H1 (cell line): ENCODE data around the gene WIPI1. TPM values are rescaled to one million over a fixed set of nuclear protein-coding genes. Genes with fewer than 3 reads are reported as not detected.

Source experiments
- CTCF ChIA-PET: fragments of 300-600 bp; sonication (Branson Sonifier 250); formaldehyde crosslinking; loops from one replicate; lab custom pipeline; 2021; ENCODE audit not compliant: partially characterized antibody; lab: Charles Lee
- POLR2A ChIA-PET: fragments of 300-600 bp; sonication (Branson Sonifier 250); formaldehyde crosslinking; loops from one replicate; lab custom pipeline; 2021; ENCODE audit warnings: inconsistent platforms; ENCODE audit not compliant: partially characterized antibody; lab: Charles Lee
- DNase-seq, 2 experiments: peaks; one replicate each; pipeline versions ENCODE4 v3.0.0 to v3.0.0-alpha.2; 2010 to 2022; ENCODE audit warnings: low spot score in 2 of 2, low read depth in 1 of 2, mixed read lengths in 1 of 2
- FAIRE-seq: peaks from 2 replicates; lab custom pipeline; 2011; peaks lifted over from hg19 to GRCh38; lab: Jason Lieb, UNC
- H2AFZ ChIP-seq: 2 replicates; pipeline ENCODE4 v1.8.1; 2012; ENCODE audit warnings: low read length, inconsistent platforms
- H2AK5ac ChIP-seq: 2 replicates; pipeline ENCODE4 v1.6.1; 2013; ENCODE audit warnings: low read depth, low read length
- H2BK120ac ChIP-seq: replicated peaks from 2 replicates; pipeline ENCODE3; 2013; ENCODE audit warnings: low read depth, low read length, inconsistent platforms
- H2BK12ac ChIP-seq: 2 replicates; pipeline ENCODE4 v1.6.1; 2013; ENCODE audit warnings: low read depth, low read length
- H2BK15ac ChIP-seq: 2 replicates; pipeline ENCODE4 v1.6.1; 2013; ENCODE audit warnings: low read length
- H2BK20ac ChIP-seq: 2 replicates; pipeline ENCODE4 v1.6.1; 2013; ENCODE audit warnings: low read length
- H2BK5ac ChIP-seq: 2 replicates; pipeline ENCODE4 v1.6.1; 2013; ENCODE audit warnings: low read depth, low read length
- H3K14ac ChIP-seq: 2 replicates; pipeline ENCODE4 v1.6.1; 2013; ENCODE audit warnings: inconsistent platforms; ENCODE audit not compliant: insufficient read length
- H3K18ac ChIP-seq: 2 replicates; pipeline ENCODE4 v1.6.1; 2013; ENCODE audit warnings: low read length; ENCODE audit errors: extremely low read depth
- H3K23ac ChIP-seq: 2 replicates; pipeline ENCODE4 v1.6.1; 2013; ENCODE audit warnings: inconsistent platforms; ENCODE audit not compliant: insufficient read length
- H3K23me2 ChIP-seq: 2 replicates; pipeline ENCODE4 v1.6.1; 2013; ENCODE audit warnings: low read depth, low read length
- H3K27ac ChIP-seq: 2 replicates; pipeline ENCODE4 v1.6.1; 2011; ENCODE audit warnings: low read depth, low read length, inconsistent platforms
- H3K27me3 ChIP-seq, 4 experiments: replicated peaks in 1 of 4; 1 replicate in 1 of 4; 2 replicates in 3 of 4; pipeline versions ENCODE4 v1.6.1 to v1.8.1; 2011 to 2013; ENCODE audit warnings: low read length in 3 of 4, mild to moderate bottlenecking in 3 of 4, inconsistent platforms in 2 of 4, mixed read lengths in 2 of 4, moderate library complexity in 1 of 4; ENCODE audit not compliant: control insufficient read depth in 3 of 4, insufficient read depth in 3 of 4; ENCODE audit errors: extremely low read depth in 1 of 4
- H3K36me3 ChIP-seq, 4 experiments: 2 replicates each; pipeline versions ENCODE4 v1.6.1 to v1.8.1; 2011 to 2013; ENCODE audit warnings: mild to moderate bottlenecking in 4 of 4, low read length in 3 of 4, moderate library complexity in 2 of 4, control low read depth in 1 of 4, inconsistent platforms in 1 of 4; ENCODE audit not compliant: insufficient read depth in 4 of 4, control insufficient read depth in 2 of 4
- H3K4ac ChIP-seq: replicated peaks from 2 replicates; pipeline ENCODE3; 2013; ENCODE audit warnings: low read length, low read depth, mixed read lengths, inconsistent platforms; ENCODE audit not compliant: insufficient read length
- H3K4me1 ChIP-seq, 4 experiments: replicated peaks in 1 of 4; 1 replicate in 1 of 4; 2 replicates in 3 of 4; pipeline versions ENCODE4 v1.6.1 to v1.8.1; 2011 to 2013; ENCODE audit warnings: low read length in 3 of 4, inconsistent platforms in 2 of 4, mixed read lengths in 1 of 4; ENCODE audit not compliant: insufficient read depth in 4 of 4, control insufficient read depth in 3 of 4
- H3K4me2 ChIP-seq, 2 experiments: 2 replicates each; pipeline versions ENCODE4 v1.6.1 to v1.8.1; 2011 to 2013; ENCODE audit warnings: low read depth in 2 of 2, low read length in 2 of 2, control low read depth in 1 of 2, inconsistent platforms in 1 of 2, mild to moderate bottlenecking in 1 of 2; ENCODE audit not compliant: insufficient read depth in 1 of 2
- H3K4me3 ChIP-seq, 4 experiments: fragments of 200-600, 300-600 bp in 1 of 4; sonication (generic), shearing (Covaris generic), sonication (Bioruptor Twin) in 1 of 4; 2 replicates each; pipeline versions ENCODE4 v1.5.1 to v1.8.1; 2011 to 2016; ENCODE audit warnings: low read length in 4 of 4, low read depth in 3 of 4, control low read depth in 2 of 4, inconsistent platforms in 2 of 4, mild to moderate bottlenecking in 2 of 4, mixed read lengths in 1 of 4, moderate library complexity in 1 of 4; ENCODE audit not compliant: insufficient read depth in 2 of 4; ENCODE audit errors: extremely low read depth in 1 of 4
- H3K56ac ChIP-seq: replicated peaks from 2 replicates; pipeline ENCODE3; 2013; ENCODE audit warnings: low read depth, mild to moderate bottlenecking, mixed read lengths, low read length, inconsistent platforms; ENCODE audit not compliant: insufficient read length
- H3K79me1 ChIP-seq: 2 replicates; pipeline ENCODE4 v1.6.1; 2013; ENCODE audit warnings: low read depth, low read length, control low read depth
- H3K79me2 ChIP-seq, 2 experiments: 2 replicates each; pipeline versions ENCODE4 v1.6.1 to v1.8.1; 2012 to 2013; ENCODE audit warnings: low read length in 2 of 2, mild to moderate bottlenecking in 2 of 2, inconsistent platforms in 1 of 2; ENCODE audit not compliant: insufficient read depth in 2 of 2, control insufficient read depth in 1 of 2
- H3K9ac ChIP-seq, 4 experiments: replicated peaks in 1 of 4; 1 replicate in 1 of 4; 2 replicates in 3 of 4; pipeline versions ENCODE4 v1.6.1 to v1.8.1; 2011 to 2013; ENCODE audit warnings: low read depth in 3 of 4, low read length in 3 of 4, control low read depth in 2 of 4, mild to moderate bottlenecking in 2 of 4, moderate library complexity in 2 of 4, inconsistent platforms in 1 of 4; ENCODE audit errors: extremely low read depth in 1 of 4
- H3K9me3 ChIP-seq, 2 experiments: 2 replicates each; pipeline versions ENCODE4 v1.6.1 to v1.8.1; 2012 to 2013; ENCODE audit warnings: mild to moderate bottlenecking in 2 of 2, moderate library complexity in 2 of 2, control low read depth in 1 of 2, inconsistent platforms in 1 of 2, low read depth in 1 of 2, low read length in 1 of 2, mixed read lengths in 1 of 2; ENCODE audit not compliant: insufficient read depth in 2 of 2
- H4K20me1 ChIP-seq, 2 experiments: replicated peaks in 1 of 2; 2 replicates each; pipeline versions ENCODE3 to v1.8.1; 2011 to 2013; ENCODE audit warnings: inconsistent platforms in 2 of 2, low read length in 2 of 2, mild to moderate bottlenecking in 1 of 2; ENCODE audit not compliant: insufficient read depth in 2 of 2, control insufficient read depth in 1 of 2
- H4K5ac ChIP-seq: 2 replicates; pipeline ENCODE4 v1.6.1; 2013; ENCODE audit warnings: low read length, low read depth, mixed read lengths, inconsistent platforms; ENCODE audit not compliant: insufficient read length
- H4K8ac ChIP-seq: 2 replicates; pipeline ENCODE4 v1.8.0; 2013; ENCODE audit warnings: mild to moderate bottlenecking, moderate library complexity, low read length, inconsistent platforms; ENCODE audit not compliant: insufficient read depth; ENCODE audit errors: extremely low read depth
- H4K91ac ChIP-seq: replicated peaks from 2 replicates; pipeline ENCODE3; 2013; ENCODE audit warnings: low read length, mixed read lengths, inconsistent platforms; ENCODE audit not compliant: insufficient read length
- EZH2 ChIP-seq: fragments of 200-600 bp; sonication (generic); IDR thresholded peaks from 2 replicates; pipeline ENCODE4 v1.7.1; 2012; ENCODE audit warnings: low read depth, mild to moderate bottlenecking, moderate library complexity, low read length, inconsistent platforms; ENCODE audit not compliant: severe bottlenecking
- RBBP5 ChIP-seq: IDR thresholded peaks from 2 replicates; pipeline ENCODE4 v1.7.1; 2012; ENCODE audit warnings: low read depth, mild to moderate bottlenecking, inconsistent platforms, low read length, moderate library complexity, borderline replicate concordance
- SP2 ChIP-seq: IDR thresholded peaks from 2 replicates; pipeline ENCODE4 v1.6.1; 2012; ENCODE audit warnings: mild to moderate bottlenecking, low read length, inconsistent platforms
- TAF7 ChIP-seq: optimal IDR thresholded peaks from 2 replicates; pipeline ENCODE3; 2011; ENCODE audit warnings: low read depth, mild to moderate bottlenecking, inconsistent platforms, low read length, moderate library complexity, borderline replicate concordance
- WGBS, 2 experiments: shearing (Covaris generic) in 1 of 2; methylation state at CpG; one replicate each; pipeline versions ENCODE4 v1.1.6 to v1.1.7; 2013 to 2015; ENCODE audit warnings: low lambda C conversion rate in 2 of 2, mixed read lengths in 2 of 2, inconsistent platforms in 1 of 2, low coverage in 1 of 2, missing lambda C conversion rate in 1 of 2; ENCODE audit not compliant: insufficient replicate concordance in 2 of 2, insufficient coverage in 1 of 2, insufficient read length in 1 of 2; ENCODE audit errors: extremely low coverage in 1 of 2, missing lambda C conversion rate in 1 of 2; 5-methylcytosine and 5-hydroxymethylcytosine counted together
- polyA plus RNA-seq, 7 experiments: library from polyadenylated mRNA; depleted of rRNA in 3 of 7; stranded (reverse) in 5 of 7; unstranded in 2 of 7; fragments of >200 nt in 5 of 7; fragments of 200-250 nt in 2 of 7; gene quantifications; 1 replicate in 5 of 7; 2 replicates in 1 of 7; 4 replicates in 1 of 7; pipeline versions ENCODE4 v1.2.1 to v1.2.3, GENCODE V29; 2011 to 2013; ENCODE audit warnings: missing spikeins in 2 of 7, mixed read lengths in 2 of 7
- total RNA-seq: library from RNA; stranded (reverse); fragmentation: NEBNext Ultra II Directional; extraction: Animal tissue kit (Norgen Biotek cat#: 25700); gene quantifications from 2 replicates; pipeline ENCODE4 v1.2.1, GENCODE V29; 2021

The WIPI1 gene
- total and polyA plus RNA-seq, 2 of the 8 experiments (the other 6 are each of a cell fraction or from before 2014, with no cell fraction given) = 16.6 to 17.4 TPM

DNA sequence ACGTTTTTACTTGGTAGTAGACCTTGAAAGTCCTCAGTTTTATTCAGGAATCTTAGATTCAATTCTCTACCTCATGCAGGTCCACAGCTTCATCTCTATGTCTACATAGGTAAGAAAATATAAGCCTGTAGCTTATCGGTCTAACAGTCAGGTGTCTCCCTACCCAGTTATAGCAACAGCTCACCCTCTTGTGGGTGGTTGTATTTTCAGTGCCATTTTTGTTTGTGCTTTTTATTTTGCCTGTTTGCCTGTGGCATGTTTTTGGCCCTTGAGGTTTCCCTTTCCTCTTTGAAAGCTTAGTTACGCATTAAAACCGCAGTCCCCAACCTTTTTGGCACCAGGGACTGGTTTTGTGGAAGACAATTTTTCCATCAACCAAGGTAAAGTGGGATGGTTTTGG is 23.6 kb upstream of the WIPI1 start:
- no peak overlapping the region for H4K91ac ChIP-seq
- H2AK5ac ChIP-seq = no peak overlapping the region
- H3K4me2 ChIP-seq = no peak overlapping the region
- no peaks in the 10 kb centered on the region for H3K23me2 ChIP-seq
- ChIA-PET POLR2A (interaction anchor here (1.1 kb wide), 1 partner anchor 21 kb away, joined by 3 read pairs; no protein-coding TSS in a partner anchor), CTCF (interaction anchor here (0.6 to 4.0 kb wide), 5 partner anchors 15 to 538 kb away, joined by 3 to 17 read pairs (median 4); no protein-coding TSS in a partner anchor)
- DNase-seq (no peak), FAIRE-seq (no peak)
- H4K5ac ChIP-seq = no peak overlapping the region
- H2BK12ac ChIP-seq = no peak overlapping the region
- H3K79me1 ChIP-seq = no peaks in the 10 kb centered on the region
- no peak overlapping the region for H3K27ac ChIP-seq
- no peaks in the 10 kb centered on the region for H3K79me2 ChIP-seq
- H2BK20ac ChIP-seq = no peak overlapping the region
- no peak overlapping the region for H3K4ac ChIP-seq
- no peaks in the 10 kb centered on the region for H3K36me3 ChIP-seq
- no peak overlapping the region for H3K18ac ChIP-seq
- H2AFZ ChIP-seq = no peak overlapping the region
- H3K14ac ChIP-seq = no peak overlapping the region
- H2BK15ac ChIP-seq = no peak overlapping the region
- H4K20me1 ChIP-seq = no peaks in the 10 kb centered on the region
- no peak overlapping the region for H3K9ac ChIP-seq
- no peak overlapping the region for H4K8ac ChIP-seq
- WGBS, 2 experiments = 87% methylated on average over 4 of the region's 4 CpGs; no CpG with 5 or more reads in 1 of the 2 experiments
- H3K27me3 ChIP-seq = no peaks in the 10 kb centered on the region
- H3K56ac ChIP-seq = no peak overlapping the region
- no peaks in the 10 kb centered on the region; a peak in 1 of 4 replicates for H3K9me3 ChIP-seq
- no peak overlapping the region for H3K23ac ChIP-seq
- no peak overlapping the region for H2BK120ac ChIP-seq
- H3K4me1 ChIP-seq = no peaks in the 10 kb centered on the region
- H2BK5ac ChIP-seq = no peak overlapping the region
- H3K4me3 ChIP-seq = no peak overlapping the region
- TF ChIP-seq TAF7 = no peak
- TF ChIP-seq SP2 = no peak
- TF ChIP-seq RBBP5 = no peak
- no peak for TF ChIP-seq EZH2
